Prostate gland (tissue), 2 donors: ENCODE measurements around the gene GPN2. TPM values are rescaled to one million over a fixed set of nuclear protein-coding genes. Genes with fewer than 3 reads are reported as not detected.

Experiments used
- DNase-seq: peaks from one replicate; pipeline ENCODE4 v3.0.0-alpha.2; 2019; ENCODE audit warnings: low spot score
- H3K27ac ChIP-seq, 2 donors: fragments of 200-600 bp; sonication (generic); 2 replicates each; pipeline ENCODE4 v1.5.1; 2017 to 2019
- H3K27me3 ChIP-seq: fragments of 200-600 bp; sonication (generic); replicated peaks from 2 replicates; pipeline ENCODE4 v1.5.1; 2019; ENCODE audit not compliant: insufficient read depth
- H3K36me3 ChIP-seq, 2 donors: fragments of 200-600 bp; sonication (generic); 1 replicate in 1 of 2; 2 replicates in 1 of 2; pipeline versions ENCODE4 v1.5.1 to v1.8.1; 2017 to 2019
- H3K4me1 ChIP-seq: fragments of 200-600 bp; sonication (generic); replicated peaks from 2 replicates; pipeline ENCODE4 v1.5.1; 2019
- H3K4me3 ChIP-seq, 2 donors: fragments of 200-600 bp; sonication (generic); 2 replicates each; pipeline ENCODE4 v1.5.1; 2017 to 2019
- H3K9me3 ChIP-seq: fragments of 200-600 bp; sonication (generic); 2 replicates; pipeline ENCODE4 v1.5.1; 2017
- CTCF ChIP-seq, 4 experiments: fragments of 200-600 bp in 2 of 4; fragments of 450-650 bp in 2 of 4; sonication (generic) in 2 of 4; IDR thresholded peaks; 1 replicate in 3 of 4; 2 replicates in 1 of 4; pipeline ENCODE4 v1.5.1; 2016 to 2019; ENCODE audit warnings: antibody characterized with exemption in 4 of 4, mild to moderate bottlenecking in 2 of 4, moderate library complexity in 2 of 4
- POLR2A ChIP-seq: fragments of 450-650 bp; IDR thresholded peaks from one replicate; pipeline ENCODE4 v1.6.1; 2016; ENCODE audit warnings: antibody characterized with exemption, mild to moderate bottlenecking
- POLR2AphosphoS5 ChIP-seq: sonication (generic); formaldehyde crosslinking; IDR thresholded peaks from one replicate; pipeline ENCODE4 v1.6.1; 2017; ENCODE audit warnings: antibody characterized with exemption
- WGBS: methylation state at CpG from one replicate; pipeline ENCODE4 v1.1.5; 2018; 5-methylcytosine and 5-hydroxymethylcytosine counted together
- intact Hi-C: fragments of 100-400 bp; cut with DNase I; formaldehyde crosslinking; loops from one replicate; pipeline ENCODE4 v1.14.2; 2022
- total RNA-seq, 2 donors: library from RNA; depleted of rRNA; stranded (reverse); fragments of >200 nt; gene quantifications; one replicate each; pipeline ENCODE4 v1.1.0, GENCODE V29; 2016

GPN2 gene
- total RNA-seq, 2 donors from 2014 or later, result 15.7 to 26.0 TPM

GRCh38 chr1:26900815-26901511 is 10.9 kb upstream of the GPN2 start:
- Histone ChIP-seq H3K9me3 (no peaks in the 10 kb centered on the region), H3K4me1 (peaks cover 8% of the 10 kb centered on the region), H3K36me3 (no peaks in the 10 kb centered on the region), H3K27ac (peak overlapping the region; percentile 74 to 87), H3K27me3 (no peaks in the 10 kb centered on the region), H3K4me3 (peak overlapping the region; percentile 70 to 76)
- DNase-seq, result no peak
- TF ChIP-seq POLR2AphosphoS5 (no peak), POLR2A (no peak), CTCF (IDR thresholded peaks at IDR 0.05) (no peak)
- intact Hi-C loops, result no loop called here
- 63% methylated on average over 18 of the region's 18 CpGs for WGBS

GRCh38 chr1:26900001-26900814 is 10.1 kb upstream of the GPN2 start, which contains the start of gene GPATCH3:
GPATCH3 (minus strand) TSS chr1:26900467; CDS start chr1:26900442, 25 bp downstream.
- Histone ChIP-seq H3K4me1 (peaks cover 8% of the 10 kb centered on the region), H3K9me3 (no peaks in the 10 kb centered on the region), H3K36me3 (no peaks in the 10 kb centered on the region), H3K27ac (peak within 1 kb of the TSS; percentile 74 to 87), H3K27me3 (no peaks in the 10 kb centered on the region), H3K4me3 (peak within 1 kb of the TSS; percentile 70 to 76)
- WGBS, result under 1% methylated on average over 49 of the region's 50 CpGs
- intact Hi-C loops, result no loop called here
- peak; percentile 85 for DNase-seq
- TF ChIP-seq CTCF (IDR thresholded peaks at IDR 0.05) (no peak), POLR2AphosphoS5 (peak; percentile 96), POLR2A (peak; percentile 46)

- no peak overlapping the region for H3K4me3 ChIP-seq
- no peak overlapping the region for H3K27ac ChIP-seq
- WGBS, result 92% methylated on average over 9 of the region's 9 CpGs
- no peak for DNase-seq
- TF ChIP-seq POLR2A, result no peak
- TF ChIP-seq CTCF (IDR thresholded peaks at IDR 0.05), result no peak
- no peak for TF ChIP-seq POLR2AphosphoS5
- peaks cover 8% of the 10 kb centered on the region for H3K4me1 ChIP-seq
- H3K36me3 ChIP-seq, result peaks cover 0 to 4% of the 10 kb centered on the region in 2 donors
- no peaks in the 10 kb centered on the region for H3K9me3 ChIP-seq
- intact Hi-C loops, result no loop called here
- H3K27me3 ChIP-seq, result no peaks in the 10 kb centered on the region
Observed at GRCh38 chr1:26897351-26897750, 7.3 kb upstream of the GPN2 start.

GRCh38 chr1:26894263-26894662 is 4.2 kb upstream of the GPN2 start:
- peaks cover 7% of the 10 kb centered on the region for H3K4me1 ChIP-seq
- intact Hi-C loops, result no loop called here
- DNase-seq, result no peak
- H3K27me3 ChIP-seq, result no peaks in the 10 kb centered on the region
- H3K27ac ChIP-seq, result no peak overlapping the region
- H3K36me3 ChIP-seq, result peaks cover 0 to 4% of the 10 kb centered on the region in 2 donors
- no peaks in the 10 kb centered on the region for H3K9me3 ChIP-seq
- no peak for TF ChIP-seq POLR2A
- no peak for TF ChIP-seq POLR2AphosphoS5
- TF ChIP-seq CTCF (IDR thresholded peaks at IDR 0.05), result no peak
- H3K4me3 ChIP-seq, result no peak overlapping the region
- WGBS, result 92% methylated on average over 13 of the region's 13 CpGs
